NCI-H526 treated with DMSO at 0.1 percent for 48 hours (cell line): ENCODE measurements around the gene NLRP12.
A peak's percentile ranks its signal among the peaks of the same experiment; 100 is the strongest.
"Not testable (repeated sequence)": the region's sequence is repeated elsewhere in the genome, so short reads cannot be mapped to it uniquely, and the experiment has no call there.

Experiments
- DNase-seq: peaks from one replicate; lab custom pipeline; 2025; lab: John Stamatoyannopoulos, UW

NLRP12 gene, protein sequence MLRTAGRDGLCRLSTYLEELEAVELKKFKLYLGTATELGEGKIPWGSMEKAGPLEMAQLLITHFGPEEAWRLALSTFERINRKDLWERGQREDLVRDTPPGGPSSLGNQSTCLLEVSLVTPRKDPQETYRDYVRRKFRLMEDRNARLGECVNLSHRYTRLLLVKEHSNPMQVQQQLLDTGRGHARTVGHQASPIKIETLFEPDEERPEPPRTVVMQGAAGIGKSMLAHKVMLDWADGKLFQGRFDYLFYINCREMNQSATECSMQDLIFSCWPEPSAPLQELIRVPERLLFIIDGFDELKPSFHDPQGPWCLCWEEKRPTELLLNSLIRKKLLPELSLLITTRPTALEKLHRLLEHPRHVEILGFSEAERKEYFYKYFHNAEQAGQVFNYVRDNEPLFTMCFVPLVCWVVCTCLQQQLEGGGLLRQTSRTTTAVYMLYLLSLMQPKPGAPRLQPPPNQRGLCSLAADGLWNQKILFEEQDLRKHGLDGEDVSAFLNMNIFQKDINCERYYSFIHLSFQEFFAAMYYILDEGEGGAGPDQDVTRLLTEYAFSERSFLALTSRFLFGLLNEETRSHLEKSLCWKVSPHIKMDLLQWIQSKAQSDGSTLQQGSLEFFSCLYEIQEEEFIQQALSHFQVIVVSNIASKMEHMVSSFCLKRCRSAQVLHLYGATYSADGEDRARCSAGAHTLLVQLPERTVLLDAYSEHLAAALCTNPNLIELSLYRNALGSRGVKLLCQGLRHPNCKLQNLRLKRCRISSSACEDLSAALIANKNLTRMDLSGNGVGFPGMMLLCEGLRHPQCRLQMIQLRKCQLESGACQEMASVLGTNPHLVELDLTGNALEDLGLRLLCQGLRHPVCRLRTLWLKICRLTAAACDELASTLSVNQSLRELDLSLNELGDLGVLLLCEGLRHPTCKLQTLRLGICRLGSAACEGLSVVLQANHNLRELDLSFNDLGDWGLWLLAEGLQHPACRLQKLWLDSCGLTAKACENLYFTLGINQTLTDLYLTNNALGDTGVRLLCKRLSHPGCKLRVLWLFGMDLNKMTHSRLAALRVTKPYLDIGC

DNA sequence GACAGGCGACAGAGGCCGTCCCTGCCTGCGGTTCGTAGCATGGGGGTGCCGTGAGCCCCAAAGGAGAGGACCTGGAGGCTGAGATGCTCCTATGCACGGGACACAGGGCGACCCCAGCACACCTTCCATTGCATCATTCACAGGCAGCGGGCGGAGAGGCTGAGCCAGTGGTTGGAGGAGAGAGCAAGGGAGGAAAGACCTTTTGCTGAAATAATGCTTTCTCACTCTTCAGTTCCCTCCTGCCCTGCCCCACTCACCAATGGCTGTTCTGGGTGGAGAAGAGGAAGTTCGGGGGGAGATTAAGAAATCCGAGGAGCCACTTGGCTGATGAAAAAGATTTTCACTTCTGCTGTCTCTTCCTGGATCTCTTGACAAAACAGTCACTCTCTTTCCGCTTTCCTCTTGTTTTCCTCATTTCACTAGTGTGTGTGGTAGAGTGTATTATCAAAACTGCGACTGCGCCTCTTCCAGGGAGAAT is at the start of gene NLRP12:
TSS of gene NLRP12 (minus strand) at position 181 of the 478 bp plus-strand sequence. CDS start at position 41, 140 bp downstream.
- no peak for DNase-seq

DNA sequence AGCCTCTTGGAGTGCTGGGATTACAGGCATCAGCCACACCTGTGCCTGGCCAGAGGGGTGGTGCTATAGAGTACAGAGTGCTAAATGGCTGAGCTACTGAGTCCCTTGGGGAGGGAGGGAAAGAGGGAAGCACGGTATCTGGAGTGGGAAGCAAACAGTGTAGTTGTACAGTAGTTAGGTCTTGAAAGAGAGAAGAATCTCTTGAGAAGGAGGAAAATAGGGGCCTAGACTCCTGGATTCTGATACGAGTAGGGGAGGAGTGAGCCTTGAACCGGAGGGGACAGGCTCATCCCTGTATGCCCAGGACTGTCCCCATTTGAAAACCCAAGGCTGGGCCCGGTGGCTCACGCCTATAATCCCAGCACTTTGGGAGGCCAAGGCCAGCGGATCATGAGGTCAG is 48.6 kb upstream of the NLRP12 start:
- no peak for DNase-seq

GRCh38 chr19:53871454-53871853 is 47.3 kb upstream of the NLRP12 start:
- no peak for DNase-seq

DNA sequence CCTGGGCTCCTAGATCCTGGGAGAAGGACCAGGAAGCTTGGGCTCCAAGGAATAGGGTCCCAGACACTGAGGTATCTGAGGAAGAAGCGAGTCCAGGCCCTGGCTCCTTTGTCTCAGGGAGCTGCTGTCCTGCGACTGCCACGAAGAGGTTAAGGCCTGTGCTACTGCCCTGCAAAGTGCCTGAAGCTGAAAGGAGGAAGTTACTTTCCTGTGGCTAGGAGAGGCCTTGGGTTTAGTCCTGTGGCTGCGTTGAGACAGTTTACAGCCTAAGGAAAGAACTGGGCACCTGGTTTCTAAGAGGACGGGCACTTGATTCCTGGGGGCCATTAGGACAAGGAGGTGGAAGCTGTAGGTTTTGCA is 46.4 kb upstream of the NLRP12 start:
- no peak for DNase-seq

DNA sequence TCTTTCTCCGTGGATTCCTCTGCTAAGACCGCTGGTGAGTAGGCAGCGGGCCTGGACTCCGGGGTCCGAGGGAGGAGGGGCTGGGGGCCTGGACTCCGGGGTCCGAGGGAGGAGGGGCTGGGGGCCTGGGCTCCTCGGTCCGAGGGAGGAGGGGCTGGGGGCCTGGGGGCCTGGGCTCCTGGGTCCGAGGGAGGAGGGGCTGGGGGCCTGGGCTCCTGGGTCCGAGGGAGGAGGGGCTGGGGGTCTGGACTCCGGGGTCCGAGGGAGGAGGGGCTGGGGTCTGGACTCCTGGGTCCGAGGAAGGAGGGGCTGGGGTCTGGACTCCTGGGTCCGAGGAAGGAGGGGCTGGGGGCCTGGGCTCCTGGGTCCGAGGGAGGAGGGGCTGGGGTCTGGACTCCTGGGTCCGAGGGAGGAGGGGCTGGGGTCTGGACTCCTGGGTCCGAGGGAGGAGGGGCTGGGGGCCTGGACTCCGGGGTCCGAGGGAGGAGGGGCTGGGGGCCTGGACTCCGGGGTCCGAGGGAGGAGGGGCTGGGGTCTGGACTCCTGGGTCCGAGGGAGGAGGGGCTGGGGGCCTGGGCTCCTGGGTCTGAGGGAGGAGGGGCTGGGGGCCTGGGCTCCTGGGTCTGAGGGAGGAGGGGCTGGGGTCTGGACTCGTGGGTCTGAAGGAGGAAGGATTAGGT is 45.8 kb upstream of the NLRP12 start:
- DNase-seq = not testable (repeated sequence)

DNA sequence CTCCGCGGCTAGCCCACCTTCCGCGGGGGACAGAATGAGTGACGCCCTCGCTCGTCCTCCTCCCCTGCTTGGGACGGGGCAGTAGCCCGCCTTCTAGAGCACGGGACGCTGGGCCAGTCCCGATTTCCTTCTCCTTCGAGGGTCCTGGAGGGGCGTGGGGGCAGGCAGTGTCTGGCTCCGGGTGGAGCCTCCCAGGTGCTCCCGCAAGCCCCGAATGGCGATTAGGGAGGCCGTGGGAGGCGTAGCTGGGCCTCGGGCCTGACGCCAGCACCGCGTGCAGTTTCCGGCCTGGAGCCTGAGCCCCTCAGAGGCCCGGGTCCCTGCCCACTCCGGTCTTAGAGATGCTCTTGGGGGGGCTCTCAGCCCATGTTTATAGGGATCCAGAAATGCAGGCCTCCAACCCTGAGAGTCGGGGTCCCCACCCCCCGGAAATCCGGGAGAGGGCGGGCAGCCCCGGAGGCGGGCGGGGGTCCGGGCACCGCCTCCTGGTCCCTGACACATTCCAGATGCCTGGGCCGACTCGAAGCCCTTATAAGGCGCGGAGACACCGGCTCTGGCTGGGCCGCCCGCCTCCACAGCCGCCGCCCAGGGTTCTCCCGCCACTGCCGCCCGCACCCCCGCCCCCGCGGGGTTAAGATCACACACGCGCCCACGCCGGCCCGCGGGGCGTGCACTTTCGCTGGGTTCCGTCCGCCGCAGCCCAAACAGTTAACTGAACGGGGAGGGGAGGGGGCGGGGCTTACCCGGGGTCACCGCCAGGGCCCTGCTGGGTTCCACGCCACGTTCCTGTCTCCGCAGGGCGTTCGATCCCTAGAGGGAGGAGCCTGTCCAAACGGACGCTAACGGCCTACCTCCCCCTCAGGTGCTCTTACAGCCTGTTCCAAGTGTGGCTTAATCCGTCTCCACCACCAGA is 45.0 kb upstream of the NLRP12 start:
- DNase-seq = peak; percentile 77

DNA sequence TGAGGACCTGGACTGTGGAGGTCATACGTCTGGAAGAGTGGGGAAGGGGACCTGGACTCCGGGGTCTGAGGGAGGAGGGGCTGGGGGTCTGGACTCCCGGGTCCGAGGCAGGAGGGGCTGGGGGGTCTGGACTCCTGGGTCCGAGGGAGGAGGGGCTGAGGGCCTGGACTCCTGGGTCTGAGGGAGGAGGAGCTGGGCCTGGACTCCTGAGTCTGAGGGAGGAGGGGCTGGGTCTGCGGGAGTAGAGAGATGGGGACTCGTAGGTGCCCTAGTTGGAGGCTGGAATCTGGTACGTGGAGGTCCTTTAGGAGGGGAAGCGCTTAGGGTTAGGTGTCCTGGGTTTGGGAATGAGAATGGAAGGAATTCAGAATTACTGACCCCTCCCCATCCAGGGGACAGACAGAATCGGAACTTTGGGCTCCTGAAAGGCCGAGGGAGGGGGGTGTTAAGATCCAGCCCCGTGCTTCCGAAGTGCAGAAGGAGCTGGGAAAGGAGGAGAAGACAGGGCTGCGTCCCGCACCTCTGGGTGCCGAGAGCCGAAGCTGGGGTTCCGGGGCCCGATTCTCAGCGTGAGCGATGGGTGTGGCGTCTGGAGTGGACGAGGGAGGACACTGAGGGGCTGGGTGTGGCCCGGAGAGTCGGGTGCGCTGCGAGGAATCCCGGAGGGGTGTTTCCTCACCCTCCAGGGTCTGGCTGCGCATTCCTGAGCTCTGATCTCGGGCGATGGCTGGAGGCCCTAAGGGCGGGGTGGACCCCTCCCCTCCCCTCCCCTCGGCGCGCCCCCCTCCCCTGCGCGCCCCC is 44.2 kb upstream of the NLRP12 start:
- no peak for DNase-seq

GRCh38 chr19:53867225-53868090 is 43.3 kb upstream of the NLRP12 start, which contains the start of gene MYADM:
MYADM (plus strand) TSS chr19:53867883; CDS start chr19:53873530, 5,647 bp downstream.
- DNase-seq = peak; percentile 96

GRCh38 chr19:53866865-53867224 is 42.7 kb upstream of the NLRP12 start:
- no peak for DNase-seq

DNA sequence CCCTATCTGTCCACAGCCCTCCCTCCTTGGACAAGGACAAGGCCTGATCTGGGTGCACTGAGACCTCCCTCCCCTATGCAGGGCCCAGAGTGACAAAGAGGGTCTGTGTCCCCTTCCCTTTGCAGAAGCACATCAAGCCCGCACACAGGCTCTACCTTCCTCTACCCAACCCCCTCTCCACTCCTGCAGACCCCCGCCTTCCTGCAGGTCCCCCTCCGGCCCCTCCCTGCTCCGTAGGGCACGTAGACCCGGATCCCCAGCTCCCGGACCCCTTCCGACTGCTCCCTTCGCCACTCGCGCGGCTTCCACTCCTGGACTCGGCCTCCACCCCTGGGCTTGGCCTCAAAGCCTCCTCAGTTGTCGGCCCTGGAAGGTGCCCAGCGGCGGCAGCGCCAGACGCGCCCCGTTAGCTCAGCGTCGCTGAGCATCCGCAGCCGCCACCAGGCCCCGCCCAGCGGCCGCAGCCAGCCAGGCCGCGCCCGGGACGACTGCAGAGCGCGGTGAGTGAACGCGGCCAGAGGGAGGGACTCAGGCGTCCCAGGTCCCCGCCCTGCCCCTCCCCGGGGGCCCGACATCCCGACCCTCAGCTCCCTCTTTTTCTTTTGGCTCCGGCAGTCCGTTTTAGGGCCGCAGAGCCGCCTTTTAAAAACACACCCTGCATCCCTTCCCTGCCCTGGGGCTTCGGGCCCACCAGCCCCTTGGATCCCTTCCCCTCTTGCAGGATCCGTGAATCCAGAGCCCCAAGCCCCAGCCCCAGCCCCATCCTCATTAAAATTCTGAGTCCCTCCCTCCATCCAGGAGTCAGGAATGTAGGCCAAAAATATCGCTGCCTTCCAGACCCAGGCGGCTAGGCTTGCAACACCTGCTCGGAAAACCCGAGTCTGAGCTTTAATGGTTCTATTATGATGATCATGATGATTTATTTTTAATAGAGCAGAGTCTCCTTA is 42.1 kb upstream of the NLRP12 start:
- no peak for DNase-seq

GRCh38 chr19:53865523-53865917 is 41.4 kb upstream of the NLRP12 start:
- DNase-seq = no peak

- peak; percentile 43 for DNase-seq
Measured at GRCh38 chr19:53864308-53864836, 40.3 kb upstream of the NLRP12 start.

GRCh38 chr19:53853707-53854106 is 29.6 kb upstream of the NLRP12 start:
- DNase-seq = no peak

- DNase-seq = no peak
Measured at GRCh38 chr19:53849237-53849676, 25.1 kb upstream of the NLRP12 start.

- DNase-seq = no peak
Measured at GRCh38 chr19:53847555-53847954, 23.4 kb upstream of the NLRP12 start.

GRCh38 chr19:53844849-53845246 is 20.7 kb upstream of the NLRP12 start:
- no peak for DNase-seq

GRCh38 chr19:53840914-53841313 is 16.8 kb upstream of the NLRP12 start:
- not testable (repeated sequence) for DNase-seq
